ENCODE measurements around the gene PITX3.
"Not testable (repeated sequence)": the region's sequence is repeated elsewhere in the genome, so short reads cannot be mapped to it uniquely, and the experiment has no call there.

The PITX3 gene

GRCh38 chr10:102261196-102261595 is 19.9 kb upstream of the PITX3 start:
- H3K36me3 ChIP-seq (ENCODE audit: control insufficient read depth, insufficient read depth, low read length) = peaks cover 67% of the 10 kb centered on the region
- no peaks in the 10 kb centered on the region for H3K9me3 ChIP-seq (ENCODE audit: control insufficient read depth, low read length)
- H3K4me1 ChIP-seq (ENCODE audit: control insufficient read depth, insufficient read depth, low read length, poor library complexity, severe bottlenecking) = no peaks in the 10 kb centered on the region
- H3K27ac ChIP-seq (ENCODE audit: low read depth, low read length, severe bottlenecking) = peak overlapping the region; percentile 36
- H3K4me3 ChIP-seq (ENCODE audit: extremely low read depth, insufficient read depth, low read length, poor library complexity, severe bottlenecking) = no peak overlapping the region

GRCh38 chr10:102255404-102255803 is 14.1 kb upstream of the PITX3 start:
- no peaks in the 10 kb centered on the region for H3K9me3 ChIP-seq (ENCODE audit: control insufficient read depth, low read length)
- 100% methylated on average over 1 of the region's 2 CpGs; no CpG with 5 or more reads in 1 of the 2 experiments for WGBS, 2 experiments (ENCODE audit: insufficient coverage in 2 of 2)
- no peak overlapping the region for H3K27ac ChIP-seq (ENCODE audit: low read depth, low read length, severe bottlenecking)
- peaks cover 3% of the 10 kb centered on the region for H3K4me1 ChIP-seq (ENCODE audit: control insufficient read depth, insufficient read depth, low read length, poor library complexity, severe bottlenecking)
- peaks cover 28% of the 10 kb centered on the region for H3K36me3 ChIP-seq (ENCODE audit: control insufficient read depth, insufficient read depth, low read length)
- no peak overlapping the region for H3K4me3 ChIP-seq (ENCODE audit: extremely low read depth, insufficient read depth, low read length, poor library complexity, severe bottlenecking)

GRCh38 chr10:102254426-102254825 is 13.1 kb upstream of the PITX3 start:
- peaks cover 27% of the 10 kb centered on the region for H3K36me3 ChIP-seq (ENCODE audit: control insufficient read depth, insufficient read depth, low read length)
- no peak overlapping the region for H3K4me3 ChIP-seq (ENCODE audit: extremely low read depth, insufficient read depth, low read length, poor library complexity, severe bottlenecking)
- no peak overlapping the region for H3K27ac ChIP-seq (ENCODE audit: low read depth, low read length, severe bottlenecking)
- H3K9me3 ChIP-seq (ENCODE audit: control insufficient read depth, low read length) = no peaks in the 10 kb centered on the region
- H3K4me1 ChIP-seq (ENCODE audit: control insufficient read depth, insufficient read depth, low read length, poor library complexity, severe bottlenecking) = peaks cover 3% of the 10 kb centered on the region
- WGBS, 2 experiments (ENCODE audit: insufficient coverage in 2 of 2) = 80% methylated on average over 1 of the region's 1 CpG; no CpG with 5 or more reads in 1 of the 2 experiments

GRCh38 chr10:102252508-102252907 is 11.2 kb upstream of the PITX3 start:
- peak overlapping the region; percentile 13 for H3K27ac ChIP-seq (ENCODE audit: low read depth, low read length, severe bottlenecking)
- not testable (repeated sequence) for H3K4me1 ChIP-seq (ENCODE audit: control insufficient read depth, insufficient read depth, low read length, poor library complexity, severe bottlenecking); H3K4me3 ChIP-seq (ENCODE audit: extremely low read depth, insufficient read depth, low read length, poor library complexity, severe bottlenecking); H3K9me3 ChIP-seq (ENCODE audit: control insufficient read depth, low read length)
- peaks cover 35% of the 10 kb centered on the region for H3K36me3 ChIP-seq (ENCODE audit: control insufficient read depth, insufficient read depth, low read length)
- 90 to 95% methylated on average over 2 of the region's 3 CpGs for WGBS, 2 experiments (ENCODE audit: insufficient coverage in 2 of 2)

- peaks cover 21% of the 10 kb centered on the region for H3K4me1 ChIP-seq (ENCODE audit: control insufficient read depth, insufficient read depth, low read length, poor library complexity, severe bottlenecking)
- peaks cover 36% of the 10 kb centered on the region for H3K36me3 ChIP-seq (ENCODE audit: control insufficient read depth, insufficient read depth, low read length)
- no peak overlapping the region for H3K4me3 ChIP-seq (ENCODE audit: extremely low read depth, insufficient read depth, low read length, poor library complexity, severe bottlenecking)
- H3K27ac ChIP-seq (ENCODE audit: low read depth, low read length, severe bottlenecking) = no peak overlapping the region
- no peaks in the 10 kb centered on the region for H3K9me3 ChIP-seq (ENCODE audit: control insufficient read depth, low read length)
Measured at GRCh38 chr10:102247734-102248133, 6.4 kb upstream of the PITX3 start.

GRCh38 chr10:102246261-102246660 is 4.9 kb upstream of the PITX3 start:
- no peaks in the 10 kb centered on the region for H3K9me3 ChIP-seq (ENCODE audit: control insufficient read depth, low read length)
- peaks cover 18% of the 10 kb centered on the region for H3K4me1 ChIP-seq (ENCODE audit: control insufficient read depth, insufficient read depth, low read length, poor library complexity, severe bottlenecking)
- H3K36me3 ChIP-seq (ENCODE audit: control insufficient read depth, insufficient read depth, low read length) = peaks cover 33% of the 10 kb centered on the region
- H3K4me3 ChIP-seq (ENCODE audit: extremely low read depth, insufficient read depth, low read length, poor library complexity, severe bottlenecking) = peak overlapping the region; percentile 90
- no peak overlapping the region for H3K27ac ChIP-seq (ENCODE audit: low read depth, low read length, severe bottlenecking)
- 73 to 91% methylated on average over 1 to 3 of the region's 3 CpGs for WGBS, 2 experiments (ENCODE audit: insufficient coverage in 2 of 2)

GRCh38 chr10:102245932-102246251 is 4.6 kb upstream of the PITX3 start:
- 0% methylated on average over 2 to 3 of the region's 4 CpGs for WGBS, 2 experiments (ENCODE audit: insufficient coverage in 2 of 2)
- Histone ChIP-seq H3K4me1 (ENCODE audit: control insufficient read depth, insufficient read depth, low read length, poor library complexity, severe bottlenecking) (peaks cover 18% of the 10 kb centered on the region), H3K27ac (ENCODE audit: low read depth, low read length, severe bottlenecking) (peak overlapping the region; percentile 90), H3K36me3 (ENCODE audit: control insufficient read depth, insufficient read depth, low read length) (peaks cover 30% of the 10 kb centered on the region), H3K4me3 (ENCODE audit: extremely low read depth, insufficient read depth, low read length, poor library complexity, severe bottlenecking) (peak overlapping the region; percentile 90), H3K9me3 (ENCODE audit: control insufficient read depth, low read length) (no peaks in the 10 kb centered on the region)

GRCh38 chr10:102245082-102245931 is 4.0 kb upstream of the PITX3 start, which contains the start of gene GBF1:
Gene GBF1 (plus strand): TSS chr10:102245532. CDS start chr10:102258939, 13,407 bp downstream.
- H3K4me1 ChIP-seq (ENCODE audit: control insufficient read depth, insufficient read depth, low read length, poor library complexity, severe bottlenecking) = peaks cover 18% of the 10 kb centered on the region
- no peaks in the 10 kb centered on the region for H3K9me3 ChIP-seq (ENCODE audit: control insufficient read depth, low read length)
- peak within 1 kb of the TSS; percentile 90 for H3K4me3 ChIP-seq (ENCODE audit: extremely low read depth, insufficient read depth, low read length, poor library complexity, severe bottlenecking)
- peak within 1 kb of the TSS; percentile 90 for H3K27ac ChIP-seq (ENCODE audit: low read depth, low read length, severe bottlenecking)
- WGBS, 2 experiments (ENCODE audit: insufficient coverage in 2 of 2) = 1% methylated on average over 45 to 47 of the region's 47 CpGs
- peaks cover 26% of the 10 kb centered on the region for H3K36me3 ChIP-seq (ENCODE audit: control insufficient read depth, insufficient read depth, low read length)

GRCh38 chr10:102243309-102243708 is 2.0 kb upstream of the PITX3 start:
- no peak overlapping the region for H3K4me3 ChIP-seq (ENCODE audit: extremely low read depth, insufficient read depth, low read length, poor library complexity, severe bottlenecking)
- H3K27ac ChIP-seq (ENCODE audit: low read depth, low read length, severe bottlenecking) = no peak overlapping the region
- 92% methylated on average over 2 of the region's 2 CpGs; no CpG with 5 or more reads in 1 of the 2 experiments for WGBS, 2 experiments (ENCODE audit: insufficient coverage in 2 of 2)
- H3K9me3 ChIP-seq (ENCODE audit: control insufficient read depth, low read length) = no peaks in the 10 kb centered on the region
- peaks cover 18% of the 10 kb centered on the region for H3K4me1 ChIP-seq (ENCODE audit: control insufficient read depth, insufficient read depth, low read length, poor library complexity, severe bottlenecking)
- peaks cover 9% of the 10 kb centered on the region for H3K36me3 ChIP-seq (ENCODE audit: control insufficient read depth, insufficient read depth, low read length)

GRCh38 chr10:102242118-102242485 is 790 bp upstream of the PITX3 start:
- Histone ChIP-seq H3K4me3 (ENCODE audit: extremely low read depth, insufficient read depth, low read length, poor library complexity, severe bottlenecking) (peak overlapping the region; percentile 52), H3K36me3 (ENCODE audit: control insufficient read depth, insufficient read depth, low read length) (no peaks in the 10 kb centered on the region), H3K27ac (ENCODE audit: low read depth, low read length, severe bottlenecking) (no peak overlapping the region), H3K9me3 (ENCODE audit: control insufficient read depth, low read length) (no peaks in the 10 kb centered on the region), H3K4me1 (ENCODE audit: control insufficient read depth, insufficient read depth, low read length, poor library complexity, severe bottlenecking) (peaks cover 13% of the 10 kb centered on the region)
- 24 to 61% methylated on average over 4 to 6 of the region's 7 CpGs for WGBS, 2 experiments (ENCODE audit: insufficient coverage in 2 of 2)

GRCh38 chr10:102241032-102241443 is 274 bp downstream of the PITX3 start:
- peaks cover 5% of the 10 kb centered on the region for H3K4me1 ChIP-seq (ENCODE audit: control insufficient read depth, insufficient read depth, low read length, poor library complexity, severe bottlenecking)
- no peaks in the 10 kb centered on the region for H3K9me3 ChIP-seq (ENCODE audit: control insufficient read depth, low read length)
- no peaks in the 10 kb centered on the region for H3K36me3 ChIP-seq (ENCODE audit: control insufficient read depth, insufficient read depth, low read length)
- WGBS, 2 experiments (ENCODE audit: insufficient coverage in 2 of 2) = 1 to 2% methylated on average over 18 to 20 of the region's 20 CpGs
- H3K4me3 ChIP-seq (ENCODE audit: extremely low read depth, insufficient read depth, low read length, poor library complexity, severe bottlenecking) = peak overlapping the region; percentile 52
- H3K27ac ChIP-seq (ENCODE audit: low read depth, low read length, severe bottlenecking) = no peak overlapping the region

Measured in mesodermal cell (in vitro differentiated cells).